HG02884 (cell line): ENCODE results near the gene DDX42.

Experiments
- ATAC-seq: cut with Tn5 transposase; IDR thresholded peaks from one replicate; pipeline ENCODE4 v1.9.1; 2021; ENCODE audit warnings: mild to moderate bottlenecking, moderate library complexity; ENCODE audit not compliant: unreplicated experiment

DDX42 gene

GRCh38 chr17:63820963-63821561 lies 47.1 kb downstream of the DDX42 start:
- no peak for ATAC-seq

- no peak for ATAC-seq
These were observed 47.8 kb downstream of the DDX42 start for GRCh38 chr17:63821804-63822203.

GRCh38 chr17:63822537-63822936 lies 48.6 kb downstream of the DDX42 start:
- ATAC-seq: no peak

GRCh38 chr17:63823659-63824331 lies 49.8 kb downstream of the DDX42 start:
- no peak for ATAC-seq

- ATAC-seq: no peak
These were observed 50.4 kb downstream of the DDX42 start for GRCh38 chr17:63824362-63824761.

- no peak for ATAC-seq
These were observed 52.6 kb downstream of the DDX42 start for GRCh38 chr17:63826468-63827001.

- ATAC-seq: peak; percentile 78
These were observed 53.2 kb downstream of the DDX42 start, which contains the start of the genes FTSJ3 and PSMC5 for GRCh38 chr17:63827002-63827800. Gene FTSJ3 (minus strand): TSS chr17:63827663. CDS start chr17:63826902, 761 bp downstream. Gene PSMC5 (plus strand): TSS chr17:63827431. CDS start chr17:63827491, 60 bp downstream.

- ATAC-seq: no peak
These were observed 53.8 kb downstream of the DDX42 start for GRCh38 chr17:63827801-63828221.

- ATAC-seq: no peak
These were observed 55.0 kb downstream of the DDX42 start for GRCh38 chr17:63828936-63829335.

GRCh38 chr17:63830278-63830677 lies 56.3 kb downstream of the DDX42 start:
- no peak for ATAC-seq

- ATAC-seq: no peak
These were observed 57.0 kb downstream of the DDX42 start for GRCh38 chr17:63830904-63831491.

- no peak for ATAC-seq
These were observed 57.5 kb downstream of the DDX42 start for GRCh38 chr17:63831505-63831904.

- ATAC-seq: no peak
These were observed 58.0 kb downstream of the DDX42 start for GRCh38 chr17:63832014-63832413.

GRCh38 chr17:63832455-63832854 lies 58.5 kb downstream of the DDX42 start:
- ATAC-seq: no peak

- no peak for ATAC-seq
These were observed 59.2 kb downstream of the DDX42 start for GRCh38 chr17:63833026-63833740.

GRCh38 chr17:63833741-63834373 lies 59.9 kb downstream of the DDX42 start:
- ATAC-seq: no peak

- no peak for ATAC-seq
These were observed 60.6 kb downstream of the DDX42 start for GRCh38 chr17:63834431-63835166.

- no peak for ATAC-seq
These were observed 61.3 kb downstream of the DDX42 start for GRCh38 chr17:63835167-63835720.

- no peak for ATAC-seq
These were observed 62.8 kb downstream of the DDX42 start for GRCh38 chr17:63836811-63837210.
